ENCODE results near the gene TULP3. TPM values are rescaled to one million over a fixed set of nuclear protein-coding genes. Genes with fewer than 3 reads are reported as not detected.

TULP3 gene
- total and polyA plus RNA-seq, 11 donors = 2.6 to 10.0 (median 5.3) TPM

DNA sequence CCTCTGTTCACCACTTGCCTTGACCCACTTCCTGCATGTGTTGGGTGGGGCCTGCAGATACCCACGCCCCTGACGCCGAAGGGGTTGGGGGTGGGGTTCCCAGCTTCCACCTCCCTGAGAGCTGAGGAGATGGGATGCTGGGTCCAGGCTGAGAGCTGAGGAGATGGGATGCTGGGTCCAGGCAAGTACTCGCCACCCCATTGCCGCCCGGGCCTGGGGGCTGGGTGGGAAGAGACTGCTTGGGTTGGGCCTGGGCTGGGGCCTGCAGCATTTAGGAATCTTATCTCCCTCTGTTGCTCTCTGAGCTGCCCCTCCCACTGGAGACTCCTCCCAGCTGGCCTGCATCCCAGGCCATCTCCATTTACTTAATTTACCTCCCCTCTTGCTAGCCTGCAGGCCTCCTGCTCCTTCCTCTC is 85.9 kb downstream of the TULP3 start:
- ATAC-seq = no peak
- H3K4me3 ChIP-seq = no peak overlapping the region
- peaks cover 0 to 18% (median 8%) of the 10 kb centered on the region in 12 donors for H3K4me1 ChIP-seq
- TF ChIP-seq CTCF (IDR thresholded peaks at IDR 0.05) (no peak), POLR2A (IDR thresholded peaks at IDR 0.05) (no peak)
- H3K9me3 ChIP-seq = no peaks in the 10 kb centered on the region
- H3K27me3 ChIP-seq = no peaks in the 10 kb centered on the region
- H3K36me3 ChIP-seq = peaks cover 0 to 11% (median 2%) of the 10 kb centered on the region in 9 donors
- DNase-seq = no peak
- H3K27ac ChIP-seq = no peak overlapping the region
- intact Hi-C loops (cut with DNase I) = no loop called here
- WGBS, 4 donors = 57 to 86% (median 75%) methylated on average over 4 to 6 of the region's 6 CpGs

DNA sequence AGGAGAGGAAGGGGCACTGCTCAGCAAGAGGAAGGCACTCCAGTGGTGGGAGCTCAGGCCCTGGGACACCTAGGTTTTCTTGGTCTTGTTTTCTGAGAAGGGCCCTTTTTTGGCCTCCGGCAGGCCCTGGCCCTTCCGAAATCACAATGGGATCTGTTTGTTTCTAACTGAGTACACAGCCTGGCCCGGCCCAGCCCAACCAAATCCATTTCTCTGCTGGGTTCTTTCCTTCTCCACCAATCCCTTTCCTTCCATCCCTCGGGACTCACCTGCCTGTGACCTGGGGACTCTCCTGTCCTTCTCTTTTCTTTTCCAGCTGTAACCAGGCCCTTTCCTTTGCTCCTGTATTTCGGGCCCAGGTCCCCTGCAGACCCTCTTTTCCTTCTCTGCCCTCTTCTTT is 87.1 kb downstream of the TULP3 start:
- Histone ChIP-seq H3K27ac (no peak overlapping the region), H3K4me3 (no peak overlapping the region), H3K4me1 (peaks cover 0 to 25% (median 8%) of the 10 kb centered on the region in 12 donors), H3K27me3 (no peaks in the 10 kb centered on the region), H3K9me3 (no peaks in the 10 kb centered on the region), H3K36me3 (peaks cover 0 to 11% (median 2%) of the 10 kb centered on the region in 9 donors)
- ATAC-seq = no peak
- intact Hi-C loops (cut with DNase I) = no loop called here
- WGBS, 4 donors = 93 to 97% (median 95%) methylated on average over 5 of the region's 5 CpGs
- TF ChIP-seq CTCF (IDR thresholded peaks at IDR 0.05) = no peak
- no peak for TF ChIP-seq POLR2A (IDR thresholded peaks at IDR 0.05)
- DNase-seq = no peak

DNA sequence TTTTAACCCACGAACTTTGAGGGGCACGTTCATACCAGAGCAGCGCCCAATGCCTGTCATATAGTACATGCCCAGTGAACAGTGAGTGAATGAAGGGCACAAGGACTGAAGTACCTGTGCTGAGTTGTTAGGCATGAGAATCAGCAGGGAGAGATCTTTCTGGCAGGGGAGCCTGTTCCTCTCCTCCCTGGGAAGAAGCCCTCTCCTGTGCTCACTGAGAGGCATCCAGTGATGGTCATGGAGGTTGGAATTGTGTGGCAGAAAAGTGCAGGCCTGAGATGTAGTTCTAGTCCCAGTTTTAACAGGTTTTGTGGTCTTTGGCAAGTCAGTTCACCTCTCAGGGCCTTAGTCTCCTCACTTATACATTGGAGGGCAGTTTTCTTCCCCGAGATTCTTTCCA is 89.1 kb downstream of the TULP3 start:
- TF ChIP-seq CTCF (IDR thresholded peaks at IDR 0.05) (no peak), POLR2A (IDR thresholded peaks at IDR 0.05) (no peak)
- intact Hi-C loops (cut with DNase I) = no loop called here
- no peak for DNase-seq
- Histone ChIP-seq H3K4me3 (no peak overlapping the region), H3K36me3 (peaks cover 0 to 11% (median 2%) of the 10 kb centered on the region in 9 donors), H3K27ac (no peak overlapping the region), H3K9me3 (no peaks in the 10 kb centered on the region), H3K27me3 (no peaks in the 10 kb centered on the region), H3K4me1 (peaks cover 0 to 26% (median 4%) of the 10 kb centered on the region in 12 donors)
- ATAC-seq = no peak
- WGBS, 4 donors = 94 to 96% (median 95%) methylated on average over 4 of the region's 4 CpGs

- H3K36me3 ChIP-seq = peaks cover 0 to 11% (median 2%) of the 10 kb centered on the region in 9 donors
These were observed 89.9 kb downstream of the TULP3 start for GRCh38 chr12:2980630-2981029.

More at GRCh38 chr12:2980630-2981029, 89.9 kb downstream of the TULP3 start:
- Histone ChIP-seq H3K4me1 (peaks cover 0 to 26% (median 4%) of the 10 kb centered on the region in 12 donors), H3K27me3 (no peaks in the 10 kb centered on the region), H3K27ac (no peak overlapping the region), H3K9me3 (no peaks in the 10 kb centered on the region), H3K4me3 (no peak overlapping the region)
- WGBS, 4 donors = 82 to 91% (median 84%) methylated on average over 7 of the region's 7 CpGs
- intact Hi-C loops (cut with DNase I) = no loop called here
- no peak for DNase-seq
- TF ChIP-seq POLR2A (IDR thresholded peaks at IDR 0.05) (no peak), CTCF (IDR thresholded peaks at IDR 0.05) (no peak)
- no peak for ATAC-seq
